Measurements from ENCODE around the gene ACIN1.
"Not testable (repeated sequence)": the region's sequence is repeated elsewhere in the genome, so short reads cannot be mapped to it uniquely, and the experiment has no call there.

Gene ACIN1

GRCh38 chr14:23023022-23023794, 71.7 kb downstream of the ACIN1 start:
- Histone ChIP-seq H3K4me3 (ENCODE audit: low read depth, low read length) (no peak overlapping the region), H3K27ac (ENCODE audit: low read depth, low read length) (no peak overlapping the region), H3K79me2 (ENCODE audit: control insufficient read depth, insufficient read depth, low read length, unreplicated experiment) (no peaks in the 10 kb centered on the region), H2AFZ (ENCODE audit: low read length, unreplicated experiment) (no peak overlapping the region), H3K4me1 (ENCODE audit: control insufficient read depth, insufficient read depth, low read length, unreplicated experiment) (no peaks in the 10 kb centered on the region), H3K27me3 (ENCODE audit: insufficient read depth, low read length) (no peaks in the 10 kb centered on the region), H3K36me3 (ENCODE audit: insufficient read depth, low read length) (peaks cover 5% of the 10 kb centered on the region; the same call in 1 of the 2 replicates)

GRCh38 chr14:23021889-23022442, 73.0 kb downstream of the ACIN1 start:
- H3K4me1 ChIP-seq (ENCODE audit: control insufficient read depth, insufficient read depth, low read length, unreplicated experiment), result no peaks in the 10 kb centered on the region
- no peak overlapping the region for H3K4me3 ChIP-seq (ENCODE audit: low read depth, low read length)
- H3K27me3 ChIP-seq (ENCODE audit: insufficient read depth, low read length), result no peaks in the 10 kb centered on the region
- no peak overlapping the region for H2AFZ ChIP-seq (ENCODE audit: low read length, unreplicated experiment)
- H3K27ac ChIP-seq (ENCODE audit: low read depth, low read length), result no peak overlapping the region
- peaks cover 5% of the 10 kb centered on the region; the same call in 1 of the 2 replicates for H3K36me3 ChIP-seq (ENCODE audit: insufficient read depth, low read length)
- no peaks in the 10 kb centered on the region for H3K79me2 ChIP-seq (ENCODE audit: control insufficient read depth, insufficient read depth, low read length, unreplicated experiment)

- Histone ChIP-seq H3K27ac (ENCODE audit: low read depth, low read length) (no peak overlapping the region), H3K27me3 (ENCODE audit: insufficient read depth, low read length) (no peaks in the 10 kb centered on the region), H3K4me3 (ENCODE audit: low read depth, low read length) (no peak overlapping the region), H3K36me3 (ENCODE audit: insufficient read depth, low read length) (peaks cover 5% of the 10 kb centered on the region; the same call in 1 of the 2 replicates), H3K79me2 (ENCODE audit: control insufficient read depth, insufficient read depth, low read length, unreplicated experiment) (no peaks in the 10 kb centered on the region), H2AFZ (ENCODE audit: low read length, unreplicated experiment) (no peak overlapping the region), H3K4me1 (ENCODE audit: control insufficient read depth, insufficient read depth, low read length, unreplicated experiment) (no peaks in the 10 kb centered on the region)
Observed at GRCh38 chr14:23021434-23021833, 73.5 kb downstream of the ACIN1 start.

GRCh38 chr14:23020143-23021128, 74.5 kb downstream of the ACIN1 start:
- no peak overlapping the region for H3K4me3 ChIP-seq (ENCODE audit: low read depth, low read length)
- H3K79me2 ChIP-seq (ENCODE audit: control insufficient read depth, insufficient read depth, low read length, unreplicated experiment), result no peaks in the 10 kb centered on the region
- no peak overlapping the region for H3K27ac ChIP-seq (ENCODE audit: low read depth, low read length)
- no peaks in the 10 kb centered on the region for H3K36me3 ChIP-seq (ENCODE audit: insufficient read depth, low read length)
- H2AFZ ChIP-seq (ENCODE audit: low read length, unreplicated experiment), result no peak overlapping the region
- H3K27me3 ChIP-seq (ENCODE audit: insufficient read depth, low read length), result no peaks in the 10 kb centered on the region
- H3K4me1 ChIP-seq (ENCODE audit: control insufficient read depth, insufficient read depth, low read length, unreplicated experiment), result no peaks in the 10 kb centered on the region

GRCh38 chr14:23018107-23018506, 76.8 kb downstream of the ACIN1 start:
- Histone ChIP-seq H2AFZ (ENCODE audit: low read length, unreplicated experiment) (no peak overlapping the region), H3K27me3 (ENCODE audit: insufficient read depth, low read length) (no peaks in the 10 kb centered on the region), H3K36me3 (ENCODE audit: insufficient read depth, low read length) (no peaks in the 10 kb centered on the region), H3K4me3 (ENCODE audit: low read depth, low read length) (no peak overlapping the region), H3K4me1 (ENCODE audit: control insufficient read depth, insufficient read depth, low read length, unreplicated experiment) (no peaks in the 10 kb centered on the region), H3K79me2 (ENCODE audit: control insufficient read depth, insufficient read depth, low read length, unreplicated experiment) (no peaks in the 10 kb centered on the region), H3K27ac (ENCODE audit: low read depth, low read length) (no peak overlapping the region)

GRCh38 chr14:23017091-23017490, 77.8 kb downstream of the ACIN1 start:
- Histone ChIP-seq H3K4me3 (ENCODE audit: low read depth, low read length) (no peak overlapping the region), H3K27ac (ENCODE audit: low read depth, low read length) (no peak overlapping the region), H2AFZ (ENCODE audit: low read length, unreplicated experiment) (no peak overlapping the region), H3K79me2 (ENCODE audit: control insufficient read depth, insufficient read depth, low read length, unreplicated experiment) (no peaks in the 10 kb centered on the region), H3K4me1 (ENCODE audit: control insufficient read depth, insufficient read depth, low read length, unreplicated experiment) (no peaks in the 10 kb centered on the region), H3K36me3 (ENCODE audit: insufficient read depth, low read length) (no peaks in the 10 kb centered on the region), H3K27me3 (ENCODE audit: insufficient read depth, low read length) (no peaks in the 10 kb centered on the region)

- Histone ChIP-seq H3K36me3 (ENCODE audit: insufficient read depth, low read length) (no peaks in the 10 kb centered on the region), H3K79me2 (ENCODE audit: control insufficient read depth, insufficient read depth, low read length, unreplicated experiment) (no peaks in the 10 kb centered on the region), H2AFZ (ENCODE audit: low read length, unreplicated experiment) (no peak overlapping the region), H3K4me1 (ENCODE audit: control insufficient read depth, insufficient read depth, low read length, unreplicated experiment) (no peaks in the 10 kb centered on the region), H3K4me3 (ENCODE audit: low read depth, low read length) (no peak overlapping the region), H3K27ac (ENCODE audit: low read depth, low read length) (no peak overlapping the region), H3K27me3 (ENCODE audit: insufficient read depth, low read length) (no peaks in the 10 kb centered on the region)
Observed at GRCh38 chr14:23015618-23016017, 79.3 kb downstream of the ACIN1 start.

GRCh38 chr14:23013749-23014054, 81.2 kb downstream of the ACIN1 start:
- H3K4me3 ChIP-seq (ENCODE audit: low read depth, low read length); H3K4me1 ChIP-seq (ENCODE audit: control insufficient read depth, insufficient read depth, low read length, unreplicated experiment); H3K27me3 ChIP-seq (ENCODE audit: insufficient read depth, low read length); H3K79me2 ChIP-seq (ENCODE audit: control insufficient read depth, insufficient read depth, low read length, unreplicated experiment); H2AFZ ChIP-seq (ENCODE audit: low read length, unreplicated experiment); H3K27ac ChIP-seq (ENCODE audit: low read depth, low read length); H3K36me3 ChIP-seq (ENCODE audit: insufficient read depth, low read length): not testable (repeated sequence)

- no peaks in the 10 kb centered on the region for H3K79me2 ChIP-seq (ENCODE audit: control insufficient read depth, insufficient read depth, low read length, unreplicated experiment)
- H3K4me1 ChIP-seq (ENCODE audit: control insufficient read depth, insufficient read depth, low read length, unreplicated experiment), result peaks cover 12% of the 10 kb centered on the region
- no peak overlapping the region for H3K27ac ChIP-seq (ENCODE audit: low read depth, low read length)
- no peak overlapping the region for H2AFZ ChIP-seq (ENCODE audit: low read length, unreplicated experiment)
- H3K4me3 ChIP-seq (ENCODE audit: low read depth, low read length), result no peak overlapping the region
- H3K36me3 ChIP-seq (ENCODE audit: insufficient read depth, low read length), result no peaks in the 10 kb centered on the region
- H3K27me3 ChIP-seq (ENCODE audit: insufficient read depth, low read length), result no peaks in the 10 kb centered on the region
Observed at GRCh38 chr14:23013054-23013748, 81.7 kb downstream of the ACIN1 start.

- H3K27ac ChIP-seq (ENCODE audit: low read depth, low read length), result peak within 1 kb of the TSS; percentile 46
Observed at GRCh38 chr14:23009939-23010726, 84.8 kb downstream of the ACIN1 start, which contains the start of gene C14orf93. Gene C14orf93, minus strand, starts transcription at chr14:23010143. Its CDS starts 11,120 bp downstream, at chr14:22999023.

More at GRCh38 chr14:23009939-23010726, 84.8 kb downstream of the ACIN1 start, which contains the start of gene C14orf93:
- Histone ChIP-seq H2AFZ (ENCODE audit: low read length, unreplicated experiment) (peak within 1 kb of the TSS; percentile 86), H3K27me3 (ENCODE audit: insufficient read depth, low read length) (no peaks in the 10 kb centered on the region), H3K4me1 (ENCODE audit: control insufficient read depth, insufficient read depth, low read length, unreplicated experiment) (peaks cover 30% of the 10 kb centered on the region), H3K36me3 (ENCODE audit: insufficient read depth, low read length) (no peaks in the 10 kb centered on the region), H3K79me2 (ENCODE audit: control insufficient read depth, insufficient read depth, low read length, unreplicated experiment) (peaks cover 3% of the 10 kb centered on the region), H3K4me3 (ENCODE audit: low read depth, low read length) (peak within 1 kb of the TSS; percentile 81)

All from ACC112 (cell line).